HCT116 (cell line): ENCODE data around the gene GNPTAB. TPM values are rescaled to one million over a fixed set of nuclear protein-coding genes. Genes with fewer than 3 reads are reported as not detected.

Source experiments
- ATAC-seq: fragments of 200-7000 bp; cut with Tn5 transposase; 2 replicates; pipeline ENCODE4 v1.9.1; 2020; ENCODE audit warnings: mild to moderate bottlenecking, moderate library complexity
- BruUV-seq: library from RNA; stranded (reverse); fragments of 400-500 nt; replicated peaks from 2 replicates; lab custom pipeline; 2021; lab: Mats Ljungman, UMichigan
- CTCF ChIA-PET: fragments of 300-600 bp; sonication (Branson Sonifier 250); formaldehyde crosslinking; loops from one replicate; lab custom pipeline; 2021; ENCODE audit warnings: antibody characterized with exemption; lab: Charles Lee
- POLR2A ChIA-PET: fragments of 300-600, 350-600 bp; sonication (Branson Sonifier 250); formaldehyde crosslinking; loops from one replicate; lab custom pipeline; 2021; ENCODE audit warnings: antibody characterized with exemption; lab: Charles Lee
- RAD21 ChIA-PET, 2 experiments: fragments of 300-600 bp; sonication (Branson Sonifier 250); formaldehyde crosslinking; loops; one replicate each; lab custom pipeline; 2023; ENCODE audit warnings: low total read pairs in 2 of 2; ENCODE audit not compliant: uncharacterized antibody in 2 of 2, unreplicated experiment in 2 of 2, low non-redundant PET in 1 of 2; lab: Charles Lee
- DNase-seq: peaks from one replicate; pipeline ENCODE4 v3.0.0-alpha.2; 2010; ENCODE audit warnings: low read depth, low spot score
- H2AFZ ChIP-seq: fragments of 200-600 bp; shearing (Covaris generic), sonication (generic); 2 replicates; pipeline ENCODE4 v1.6.1; 2017; ENCODE audit warnings: low read depth, mixed run types, mixed read lengths, antibody characterized with exemption, low read length; ENCODE audit not compliant: poor library complexity, severe bottlenecking
- H3K27ac ChIP-seq: 2 replicates; pipeline ENCODE4 v1.5.1; 2012; ENCODE audit warnings: low read depth, low read length
- H3K27me3 ChIP-seq: fragments of 200-600 bp; sonication (generic); 2 replicates; pipeline ENCODE4 v1.6.1; 2016; ENCODE audit warnings: mixed run types, low read length, mixed read lengths; ENCODE audit not compliant: insufficient read depth
- H3K36me3 ChIP-seq, 2 experiments: fragments of 200-500 bp in 1 of 2; fragments of 200-600 bp in 1 of 2; sonication (Bioruptor generic) in 1 of 2; sonication (generic) in 1 of 2; 2 replicates each; pipeline versions ENCODE4 v1.5.1 to v1.6.1; 2014 to 2016; ENCODE audit warnings: low read length in 2 of 2, inconsistent platforms in 1 of 2, mixed read lengths in 1 of 2, mixed run types in 1 of 2; ENCODE audit not compliant: insufficient read depth in 2 of 2, control insufficient read depth in 1 of 2
- H3K4me1 ChIP-seq, 2 experiments: fragments of 200-600 bp in 1 of 2; sonication (generic) in 1 of 2; 2 replicates each; pipeline versions ENCODE4 v1.5.1 to v1.6.1; 2012 to 2017; ENCODE audit warnings: low read length in 2 of 2, inconsistent platforms in 1 of 2, mild to moderate bottlenecking in 1 of 2, mixed read lengths in 1 of 2, mixed run types in 1 of 2, moderate library complexity in 1 of 2; ENCODE audit not compliant: insufficient read depth in 2 of 2, control insufficient read depth in 1 of 2
- H3K4me2 ChIP-seq: fragments of 200-600 bp; sonication (generic); 2 replicates; pipeline ENCODE4 v1.6.1; 2017; ENCODE audit warnings: mixed run types, low read length, mixed read lengths
- H3K4me3 ChIP-seq, 2 experiments: fragments of 200-600 bp in 1 of 2; sonication (generic) in 1 of 2; replicated peaks in 1 of 2; 2 replicates each; pipeline ENCODE4 v1.5.1; 2011 to 2016; ENCODE audit warnings: low read length in 2 of 2, control low read depth in 1 of 2, low read depth in 1 of 2, mild to moderate bottlenecking in 1 of 2, mixed read lengths in 1 of 2, mixed run types in 1 of 2
- H3K79me2 ChIP-seq: fragments of 200-600 bp; sonication (generic); 2 replicates; pipeline ENCODE4 v1.6.1; 2017; ENCODE audit warnings: mild to moderate bottlenecking, mixed run types, low read length, moderate library complexity, mixed read lengths; ENCODE audit not compliant: insufficient read depth
- H3K9ac ChIP-seq: fragments of 200-600 bp; sonication (generic); 2 replicates; pipeline ENCODE4 v1.6.1; 2016; ENCODE audit warnings: low read length, mixed read lengths
- H3K9me2 ChIP-seq: fragments of 200-600 bp; sonication (generic), shearing (Covaris generic); 2 replicates; pipeline ENCODE4 v1.6.1; 2017; ENCODE audit warnings: mixed run types, mild to moderate bottlenecking, moderate library complexity; ENCODE audit not compliant: insufficient read depth
- H3K9me3 ChIP-seq, 2 experiments: fragments of 200-500 bp in 1 of 2; fragments of 200-600 bp in 1 of 2; sonication (Bioruptor generic) in 1 of 2; sonication (generic) in 1 of 2; 2 replicates each; pipeline ENCODE4 v1.6.1; 2014 to 2017; ENCODE audit warnings: low read length in 2 of 2, mixed read lengths in 2 of 2, inconsistent platforms in 1 of 2, low read depth in 1 of 2, mild to moderate bottlenecking in 1 of 2, mixed run types in 1 of 2, moderate library complexity in 1 of 2; ENCODE audit not compliant: control insufficient read depth in 1 of 2, insufficient read depth in 1 of 2
- H4K20me1 ChIP-seq: fragments of 200-600 bp; sonication (generic), shearing (Covaris generic); 2 replicates; pipeline ENCODE4 v1.6.1; 2017; ENCODE audit warnings: mixed run types, mild to moderate bottlenecking, moderate library complexity; ENCODE audit not compliant: insufficient read depth
- CEBPB ChIP-seq: IDR thresholded peaks from 2 replicates; pipeline ENCODE4 v1.6.1; 2012; ENCODE audit warnings: low read depth
- CTCF ChIP-seq, 3 experiments: fragments of 200-600 bp in 1 of 3; sonication (generic) in 1 of 3; IDR thresholded peaks in 2 of 3; conservative IDR thresholded peaks in 1 of 3; 2 replicates each; pipeline ENCODE4 v1.5.1; 2012 to 2017; ENCODE audit warnings: low read depth in 2 of 3, low read length in 2 of 3, antibody characterized with exemption in 1 of 3, borderline replicate concordance in 1 of 3, control low read depth in 1 of 3, mild to moderate bottlenecking in 1 of 3, mixed read lengths in 1 of 3, mixed run types in 1 of 3, moderate library complexity in 1 of 3; ENCODE audit not compliant: insufficient read depth in 1 of 3
- EGR1 ChIP-seq: IDR thresholded peaks from 2 replicates; pipeline ENCODE4 v1.6.1; 2012; ENCODE audit warnings: low read depth
- EZH2phosphoT487 ChIP-seq: fragments of 200-600 bp; IDR thresholded peaks from 2 replicates; pipeline ENCODE4 v1.6.1; 2018; ENCODE audit warnings: antibody characterized with exemption, borderline replicate concordance
- JUND ChIP-seq: IDR thresholded peaks from 2 replicates; pipeline ENCODE4 v1.6.1; 2012
- POLR2A ChIP-seq: IDR thresholded peaks from 2 replicates; pipeline ENCODE4 v1.7.0; 2011; ENCODE audit warnings: borderline replicate concordance; ENCODE audit not compliant: insufficient read depth, insufficient read length; ENCODE audit errors: extremely low read depth
- POLR2AphosphoS5 ChIP-seq: IDR thresholded peaks from 2 replicates; pipeline ENCODE4 v1.6.1; 2011; ENCODE audit warnings: mild to moderate bottlenecking, low read depth, low read length, moderate library complexity
- REST ChIP-seq: IDR thresholded peaks from 2 replicates; pipeline ENCODE4 v1.6.1; 2012; ENCODE audit warnings: low read depth
- SIN3A ChIP-seq: IDR thresholded peaks from 2 replicates; pipeline ENCODE4 v1.6.1; 2012; ENCODE audit warnings: low read depth
- SP1 ChIP-seq: IDR thresholded peaks from 2 replicates; pipeline ENCODE4 v1.6.1; 2012; ENCODE audit warnings: low read depth
- SRF ChIP-seq: IDR thresholded peaks from 2 replicates; pipeline ENCODE4 v1.6.1; 2012; ENCODE audit warnings: low read depth
- YY1 ChIP-seq: IDR thresholded peaks from 2 replicates; pipeline ENCODE4 v1.6.1; 2011; ENCODE audit warnings: low read length, low read depth, moderate library complexity, mild to moderate bottlenecking; ENCODE audit not compliant: insufficient replicate concordance; ENCODE audit errors: extremely low read depth
- ZNF274 ChIP-seq: fragments of 200-500 bp; sonication (Bioruptor generic); IDR thresholded peaks from 2 replicates; pipeline ENCODE4 v1.6.1; 2014; ENCODE audit warnings: mild to moderate bottlenecking, low read depth, low read length, inconsistent platforms
- intact Hi-C: fragments of 100-400 bp; cut with micrococcal nuclease; formaldehyde crosslinking; loops from 2 replicates; pipeline ENCODE4 v1.10.0; 2022
- total RNA-seq: library from RNA; stranded (reverse); gene quantifications from one replicate; pipeline ENCODE4 v1.2.1, GENCODE V29; 2021; ENCODE audit not compliant: unreplicated experiment
- TF ChIP-seq, protein P1 (sequence below): IDR thresholded peaks from 2 replicates; pipeline ENCODE4 v1.6.1; 2011; ENCODE audit warnings: mild to moderate bottlenecking, low read length, moderate library complexity; ENCODE audit not compliant: insufficient replicate concordance; ENCODE audit errors: extremely low read depth

GNPTAB gene
- total RNA-seq, 1 experiment from 2014 or later = 41.4 TPM

- H3K4me1 ChIP-seq = peaks cover 0 to 6% of the 10 kb centered on the region in 2 experiments; a peak in 3 of 4 replicates
- DNase-seq (no peak), ATAC-seq (no peak)
- no peak for TF ChIP-seq SIN3A
- TF ChIP-seq, protein P1, sequence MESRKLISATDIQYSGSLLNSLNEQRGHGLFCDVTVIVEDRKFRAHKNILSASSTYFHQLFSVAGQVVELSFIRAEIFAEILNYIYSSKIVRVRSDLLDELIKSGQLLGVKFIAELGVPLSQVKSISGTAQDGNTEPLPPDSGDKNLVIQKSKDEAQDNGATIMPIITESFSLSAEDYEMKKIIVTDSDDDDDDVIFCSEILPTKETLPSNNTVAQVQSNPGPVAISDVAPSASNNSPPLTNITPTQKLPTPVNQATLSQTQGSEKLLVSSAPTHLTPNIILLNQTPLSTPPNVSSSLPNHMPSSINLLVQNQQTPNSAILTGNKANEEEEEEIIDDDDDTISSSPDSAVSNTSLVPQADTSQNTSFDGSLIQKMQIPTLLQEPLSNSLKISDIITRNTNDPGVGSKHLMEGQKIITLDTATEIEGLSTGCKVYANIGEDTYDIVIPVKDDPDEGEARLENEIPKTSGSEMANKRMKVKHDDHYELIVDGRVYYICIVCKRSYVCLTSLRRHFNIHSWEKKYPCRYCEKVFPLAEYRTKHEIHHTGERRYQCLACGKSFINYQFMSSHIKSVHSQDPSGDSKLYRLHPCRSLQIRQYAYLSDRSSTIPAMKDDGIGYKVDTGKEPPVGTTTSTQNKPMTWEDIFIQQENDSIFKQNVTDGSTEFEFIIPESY = no peak
- TF ChIP-seq SRF = no peak
- TF ChIP-seq YY1 = no peak
- TF ChIP-seq CEBPB = no peak
- no peak for TF ChIP-seq ZNF274
- TF ChIP-seq SP1 = no peak
- TF ChIP-seq POLR2A = no peak
- no peak for TF ChIP-seq EZH2phosphoT487
- no peak for TF ChIP-seq EGR1
- no peak for TF ChIP-seq REST
- no peak for TF ChIP-seq CTCF (IDR thresholded peaks at IDR 0.05 in 2 of 3, conservative IDR thresholded peaks at IDR 0.05 in 1 of 3; ENCODE audit: borderline replicate concordance in 1 of 3, insufficient read depth in 1 of 3, low read depth in 2 of 3, low read length in 2 of 3)
- TF ChIP-seq POLR2AphosphoS5 = no peak
- TF ChIP-seq JUND = no peak
- H3K4me2 ChIP-seq = no peak overlapping the region
- H3K27ac ChIP-seq = no peak overlapping the region
- H4K20me1 ChIP-seq = no peaks in the 10 kb centered on the region
- H3K9ac ChIP-seq = no peak overlapping the region
- intact Hi-C loops = no loop called here
- no peak overlapping the region for H3K4me3 ChIP-seq
- H3K9me2 ChIP-seq = no peaks in the 10 kb centered on the region
- H3K36me3 ChIP-seq = no peaks in the 10 kb centered on the region
- ChIA-PET CTCF (interaction anchor here (0.7 to 3.2 kb wide), 4 partner anchors 11 to 82 kb away, joined by 3 to 36 read pairs (median 8); partner anchors contain the start of gene GNPTAB), POLR2A (no interaction called here), RAD21 (no interaction called here)
- H2AFZ ChIP-seq = no peak overlapping the region
- H3K27me3 ChIP-seq = no peaks in the 10 kb centered on the region
- BruUV-seq = no TSS peak
- H3K9me3 ChIP-seq = no peaks in the 10 kb centered on the region
- no peaks in the 10 kb centered on the region for H3K79me2 ChIP-seq
These were observed 10.3 kb upstream of the GNPTAB start for GRCh38 chr12:101841069-101841468.
